OCI-LY1 (cell line): ENCODE results near the gene TNFRSF12A.
A peak's percentile ranks its signal among the peaks of the same experiment; 100 is the strongest.

ENCODE experiments used
- H2AFZ ChIP-seq: fragments of 200-600 bp; sonication (generic), shearing (Covaris generic); 2 replicates; pipeline ENCODE4 v1.6.0; 2014; ENCODE audit warnings: antibody characterized with exemption, mild to moderate bottlenecking, low read length
- H3F3A ChIP-seq: fragments of 200-600 bp; sonication (generic), shearing (Covaris generic); 2 replicates; pipeline ENCODE4 v1.6.0; 2014; ENCODE audit warnings: mild to moderate bottlenecking, antibody characterized with exemption, low read length, moderate library complexity; ENCODE audit not compliant: insufficient read depth
- H3K27ac ChIP-seq: fragments of 200-600 bp; sonication (generic); 2 replicates; pipeline ENCODE4 v1.5.1; 2014; ENCODE audit warnings: low read length, mixed run types, mild to moderate bottlenecking, low read depth; ENCODE audit not compliant: poor library complexity, severe bottlenecking
- H3K27me3 ChIP-seq: fragments of 200-600 bp; sonication (generic); 2 replicates; pipeline ENCODE4 v1.6.0; 2014; ENCODE audit warnings: antibody characterized with exemption, mild to moderate bottlenecking, low read length, moderate library complexity; ENCODE audit not compliant: insufficient read depth
- H3K36me3 ChIP-seq: fragments of 200-600 bp; sonication (generic); 2 replicates; pipeline ENCODE4 v1.6.1; 2014; ENCODE audit warnings: mild to moderate bottlenecking, antibody characterized with exemption, low read length, moderate library complexity, mixed read lengths; ENCODE audit not compliant: insufficient read depth
- H3K4me1 ChIP-seq: fragments of 200-600 bp; sonication (generic); 2 replicates; pipeline ENCODE4 v1.5.1; 2014; ENCODE audit warnings: mild to moderate bottlenecking, low read length, moderate library complexity; ENCODE audit not compliant: insufficient read depth, severe bottlenecking
- H3K4me2 ChIP-seq: fragments of 200-600 bp; sonication (generic), shearing (Covaris generic); 2 replicates; pipeline ENCODE4 v1.6.1; 2014; ENCODE audit warnings: low read length
- H3K4me3 ChIP-seq: fragments of 200-600 bp; sonication (generic); 2 replicates; pipeline ENCODE4 v1.5.1; 2014; ENCODE audit warnings: low read length, low read depth, mild to moderate bottlenecking, mixed read lengths; ENCODE audit not compliant: poor library complexity, severe bottlenecking
- H3K79me2 ChIP-seq: fragments of 200-600 bp; shearing (Covaris generic); 2 replicates; pipeline ENCODE4 v1.6.1; 2016; ENCODE audit warnings: mixed run types, low read length, mixed read lengths; ENCODE audit not compliant: insufficient read depth
- H3K9ac ChIP-seq: fragments of 200-600 bp; sonication (generic), shearing (Covaris generic); 2 replicates; pipeline ENCODE4 v1.6.1; 2014; ENCODE audit warnings: mild to moderate bottlenecking, low read length, mixed read lengths
- H3K9me2 ChIP-seq: fragments of 200-600 bp; sonication (generic), shearing (Covaris generic); 2 replicates; pipeline ENCODE4 v1.6.1; 2014; ENCODE audit warnings: low read depth, mild to moderate bottlenecking, low read length, mixed read lengths
- H3K9me3 ChIP-seq: fragments of 200-600 bp; shearing (Covaris generic); 2 replicates; pipeline ENCODE4 v1.6.1; 2014; ENCODE audit warnings: low read length, mixed read lengths
- H4K20me1 ChIP-seq: fragments of 200-600 bp; sonication (generic), shearing (Covaris generic); 2 replicates; pipeline ENCODE4 v1.6.0; 2016; ENCODE audit warnings: mild to moderate bottlenecking, low read length; ENCODE audit not compliant: insufficient read depth
- EZH2 ChIP-seq: fragments of 200-600 bp; sonication (generic), shearing (Covaris generic); IDR thresholded peaks from 2 replicates; pipeline ENCODE4 v1.8.0; 2017; ENCODE audit warnings: borderline replicate concordance, mixed run types, mild to moderate bottlenecking, antibody characterized with exemption, low read length, moderate library complexity, mixed read lengths
- TF ChIP-seq, protein P1 (sequence below): fragments of 200-600 bp; sonication (generic), shearing (Covaris generic); IDR thresholded peaks from 2 replicates; pipeline ENCODE4 v1.5.1; 2017; ENCODE audit warnings: mild to moderate bottlenecking, antibody characterized with exemption, low read length, moderate library complexity, mixed read lengths

Gene TNFRSF12A

DNA sequence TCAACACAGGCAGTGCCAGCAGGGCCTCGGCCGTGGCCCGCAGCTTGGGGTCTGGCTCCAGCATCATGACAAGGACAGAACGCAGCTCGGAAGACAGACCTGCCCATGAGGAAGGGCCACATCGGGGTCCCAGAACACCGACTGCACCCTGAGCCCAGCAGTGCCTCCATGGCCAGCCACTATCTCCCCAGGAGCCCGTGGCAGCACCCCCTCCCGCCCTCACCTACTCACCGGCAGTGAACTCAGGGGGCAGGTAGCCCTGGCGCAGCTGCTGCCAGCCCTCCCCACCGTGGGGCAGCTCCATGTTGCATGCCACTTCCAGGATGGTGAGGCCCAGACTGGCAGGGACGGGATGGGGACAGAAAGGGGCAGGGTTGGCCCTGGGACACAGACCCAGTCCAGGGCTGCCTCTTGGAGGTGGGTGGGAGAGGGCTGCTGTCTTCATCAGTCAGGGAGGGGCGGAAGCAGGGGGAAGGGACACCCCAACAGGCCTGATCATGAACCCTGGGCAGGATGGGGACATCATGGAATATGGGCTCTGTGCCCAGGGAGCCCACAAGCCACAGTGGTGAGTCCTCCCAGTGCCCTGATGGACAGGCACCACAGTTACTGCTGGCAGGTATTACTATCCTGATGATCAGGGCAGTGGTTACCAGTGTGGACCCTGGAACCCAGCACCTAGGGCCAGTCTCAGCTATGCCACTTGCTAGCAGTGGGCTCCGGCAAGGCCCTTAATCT is 45.7 kb upstream of the TNFRSF12A start:
- H3K27ac ChIP-seq = no peak overlapping the region
- no peaks in the 10 kb centered on the region for H3K27me3 ChIP-seq
- no peaks in the 10 kb centered on the region for H4K20me1 ChIP-seq
- no peak overlapping the region for H3K4me3 ChIP-seq
- H3K79me2 ChIP-seq = peaks cover under 1% of the 10 kb centered on the region; the same call in 1 of the 2 replicates
- H3K9ac ChIP-seq = no peak overlapping the region
- no peaks in the 10 kb centered on the region for H3F3A ChIP-seq
- no peak overlapping the region for H2AFZ ChIP-seq
- H3K36me3 ChIP-seq = peaks cover 78% of the 10 kb centered on the region
- peak overlapping the region; percentile 18; the same call in 1 of the 2 replicates for H3K4me2 ChIP-seq
- no peak for TF ChIP-seq EZH2
- TF ChIP-seq, protein P1, sequence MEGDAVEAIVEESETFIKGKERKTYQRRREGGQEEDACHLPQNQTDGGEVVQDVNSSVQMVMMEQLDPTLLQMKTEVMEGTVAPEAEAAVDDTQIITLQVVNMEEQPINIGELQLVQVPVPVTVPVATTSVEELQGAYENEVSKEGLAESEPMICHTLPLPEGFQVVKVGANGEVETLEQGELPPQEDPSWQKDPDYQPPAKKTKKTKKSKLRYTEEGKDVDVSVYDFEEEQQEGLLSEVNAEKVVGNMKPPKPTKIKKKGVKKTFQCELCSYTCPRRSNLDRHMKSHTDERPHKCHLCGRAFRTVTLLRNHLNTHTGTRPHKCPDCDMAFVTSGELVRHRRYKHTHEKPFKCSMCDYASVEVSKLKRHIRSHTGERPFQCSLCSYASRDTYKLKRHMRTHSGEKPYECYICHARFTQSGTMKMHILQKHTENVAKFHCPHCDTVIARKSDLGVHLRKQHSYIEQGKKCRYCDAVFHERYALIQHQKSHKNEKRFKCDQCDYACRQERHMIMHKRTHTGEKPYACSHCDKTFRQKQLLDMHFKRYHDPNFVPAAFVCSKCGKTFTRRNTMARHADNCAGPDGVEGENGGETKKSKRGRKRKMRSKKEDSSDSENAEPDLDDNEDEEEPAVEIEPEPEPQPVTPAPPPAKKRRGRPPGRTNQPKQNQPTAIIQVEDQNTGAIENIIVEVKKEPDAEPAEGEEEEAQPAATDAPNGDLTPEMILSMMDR = no peak
- no peaks in the 10 kb centered on the region for H3K9me2 ChIP-seq
- peaks cover 65% of the 10 kb centered on the region for H3K4me1 ChIP-seq
- H3K9me3 ChIP-seq = no peaks in the 10 kb centered on the region

DNA sequence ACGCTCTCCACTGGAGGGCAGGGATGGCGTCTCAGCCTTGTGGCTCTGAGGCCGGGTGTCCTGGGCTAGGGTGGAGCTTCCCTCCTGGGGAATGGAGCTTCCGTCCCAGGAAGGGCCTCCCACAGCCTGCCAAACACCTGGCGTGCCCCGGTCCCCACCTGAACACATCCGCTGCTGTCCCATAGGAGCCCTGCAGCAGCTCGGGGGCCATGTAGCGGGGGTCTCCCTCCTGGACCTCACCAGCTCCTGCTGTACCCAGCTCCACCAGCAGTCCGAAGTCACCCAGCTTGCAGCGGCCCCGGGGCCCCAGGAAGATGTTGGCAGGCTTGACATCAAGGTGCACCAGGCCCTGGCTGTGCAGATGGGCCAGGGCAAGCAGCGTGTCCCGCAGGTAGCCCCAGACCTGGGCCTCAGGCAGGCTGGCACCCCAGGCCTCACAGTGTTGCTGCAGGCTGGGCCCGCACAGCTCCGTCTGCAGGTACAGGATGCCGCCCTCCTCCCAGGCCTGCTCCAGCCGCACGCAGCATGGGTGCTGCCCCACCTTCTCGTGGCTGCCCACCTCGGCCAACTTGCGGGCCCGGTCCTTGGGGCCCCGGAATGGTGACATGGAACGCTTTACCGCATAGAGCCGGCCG is 44.9 kb upstream of the TNFRSF12A start:
- Histone ChIP-seq H3K9me2 (no peaks in the 10 kb centered on the region), H3K9ac (no peak overlapping the region), H3F3A (no peaks in the 10 kb centered on the region), H3K27me3 (no peaks in the 10 kb centered on the region), H3K27ac (no peak overlapping the region), H3K4me1 (peaks cover 66% of the 10 kb centered on the region), H3K36me3 (peaks cover 78% of the 10 kb centered on the region), H3K4me3 (no peak overlapping the region), H2AFZ (no peak overlapping the region), H3K4me2 (peak overlapping the region; percentile 18; the same call in 1 of the 2 replicates), H4K20me1 (no peaks in the 10 kb centered on the region), H3K79me2 (peaks cover 3% of the 10 kb centered on the region; the same call in 1 of the 2 replicates), H3K9me3 (no peaks in the 10 kb centered on the region)
- TF ChIP-seq, protein P1 = no peak
- no peak for TF ChIP-seq EZH2

DNA sequence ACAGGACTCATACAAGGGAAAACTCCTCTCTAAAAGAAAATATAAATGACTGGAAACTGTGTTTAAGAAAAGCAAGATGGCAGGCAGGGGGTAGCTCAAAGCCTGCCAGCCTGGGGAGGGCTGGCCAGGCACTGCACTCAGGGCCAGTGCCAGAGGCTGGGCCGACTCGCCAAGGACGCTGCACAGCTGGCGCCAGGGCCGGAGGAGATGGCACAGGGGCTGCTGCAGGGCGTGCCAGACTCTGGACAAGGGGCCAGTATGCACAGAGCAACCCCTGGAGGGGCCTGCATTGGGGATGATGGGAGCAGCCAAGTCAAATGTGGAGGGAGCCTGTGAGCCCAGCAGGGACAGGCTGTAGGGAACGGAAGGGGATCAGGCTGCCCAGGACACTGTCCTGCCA is 44.0 kb upstream of the TNFRSF12A start:
- no peak for TF ChIP-seq EZH2
- TF ChIP-seq, protein P1 = no peak
- Histone ChIP-seq H3K9me2 (no peaks in the 10 kb centered on the region), H3K36me3 (peaks cover 72% of the 10 kb centered on the region), H3F3A (no peaks in the 10 kb centered on the region), H3K9me3 (no peaks in the 10 kb centered on the region), H3K27me3 (no peaks in the 10 kb centered on the region), H3K9ac (no peak overlapping the region), H3K79me2 (peaks cover 3% of the 10 kb centered on the region; the same call in 1 of the 2 replicates), H3K4me2 (no peak overlapping the region), H4K20me1 (no peaks in the 10 kb centered on the region), H3K27ac (no peak overlapping the region), H3K4me1 (peaks cover 63% of the 10 kb centered on the region), H2AFZ (no peak overlapping the region), H3K4me3 (no peak overlapping the region)
